ENCODE results near the gene VWA8. TPM values are rescaled to one million over a fixed set of nuclear protein-coding genes. Genes with fewer than 3 reads are reported as not detected.
"Not testable (repeated sequence)": the region's sequence is repeated elsewhere in the genome, so short reads cannot be mapped to it uniquely, and the experiment has no call there.

VWA8 gene
- total RNA-seq, 4 donors from 2014 or later, result 12.0 to 34.0 (median 16.6) TPM

DNA sequence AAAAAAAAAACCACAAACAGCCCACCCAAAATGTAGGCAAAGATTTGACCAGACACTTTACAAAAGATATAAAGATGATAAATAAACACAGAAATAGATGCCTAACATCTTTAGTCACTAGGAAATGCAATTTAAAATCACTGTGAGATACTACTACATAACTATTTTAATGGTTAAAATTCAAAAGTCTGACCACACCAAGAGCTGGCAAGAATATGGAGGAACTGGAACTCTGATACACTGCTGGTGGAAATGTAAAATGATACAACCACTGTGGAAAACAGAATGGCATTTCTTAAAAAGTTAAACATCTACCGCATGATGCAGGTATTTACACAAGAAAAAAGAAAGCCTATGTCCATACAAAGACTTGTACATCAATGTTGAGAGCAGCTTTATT is 26.8 kb downstream of the VWA8 start:
- Histone ChIP-seq H3K4me3 (no peak overlapping the region), H3K36me3 (peaks cover 2% of the 10 kb centered on the region), H3K4me1 (no peaks in the 10 kb centered on the region), H3K27ac (no peak overlapping the region), H3K9me3 (peaks cover 3% of the 10 kb centered on the region), H3K27me3 (no peaks in the 10 kb centered on the region)
- no peak for TF ChIP-seq EP300 (IDR thresholded peaks at IDR 0.05)
- TF ChIP-seq POLR2A (IDR thresholded peaks at IDR 0.05), result no peak
- no peak for TF ChIP-seq POLR2AphosphoS5 (IDR thresholded peaks at IDR 0.05)
- TF ChIP-seq, protein P1, sequence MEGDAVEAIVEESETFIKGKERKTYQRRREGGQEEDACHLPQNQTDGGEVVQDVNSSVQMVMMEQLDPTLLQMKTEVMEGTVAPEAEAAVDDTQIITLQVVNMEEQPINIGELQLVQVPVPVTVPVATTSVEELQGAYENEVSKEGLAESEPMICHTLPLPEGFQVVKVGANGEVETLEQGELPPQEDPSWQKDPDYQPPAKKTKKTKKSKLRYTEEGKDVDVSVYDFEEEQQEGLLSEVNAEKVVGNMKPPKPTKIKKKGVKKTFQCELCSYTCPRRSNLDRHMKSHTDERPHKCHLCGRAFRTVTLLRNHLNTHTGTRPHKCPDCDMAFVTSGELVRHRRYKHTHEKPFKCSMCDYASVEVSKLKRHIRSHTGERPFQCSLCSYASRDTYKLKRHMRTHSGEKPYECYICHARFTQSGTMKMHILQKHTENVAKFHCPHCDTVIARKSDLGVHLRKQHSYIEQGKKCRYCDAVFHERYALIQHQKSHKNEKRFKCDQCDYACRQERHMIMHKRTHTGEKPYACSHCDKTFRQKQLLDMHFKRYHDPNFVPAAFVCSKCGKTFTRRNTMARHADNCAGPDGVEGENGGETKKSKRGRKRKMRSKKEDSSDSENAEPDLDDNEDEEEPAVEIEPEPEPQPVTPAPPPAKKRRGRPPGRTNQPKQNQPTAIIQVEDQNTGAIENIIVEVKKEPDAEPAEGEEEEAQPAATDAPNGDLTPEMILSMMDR (IDR thresholded peaks at IDR 0.05), result no peak
- DNase-seq (ENCODE audit: low spot score in 2 of 2), result no peak
- WGBS, result 100% methylated on average over 1 of the region's 1 CpG

DNA sequence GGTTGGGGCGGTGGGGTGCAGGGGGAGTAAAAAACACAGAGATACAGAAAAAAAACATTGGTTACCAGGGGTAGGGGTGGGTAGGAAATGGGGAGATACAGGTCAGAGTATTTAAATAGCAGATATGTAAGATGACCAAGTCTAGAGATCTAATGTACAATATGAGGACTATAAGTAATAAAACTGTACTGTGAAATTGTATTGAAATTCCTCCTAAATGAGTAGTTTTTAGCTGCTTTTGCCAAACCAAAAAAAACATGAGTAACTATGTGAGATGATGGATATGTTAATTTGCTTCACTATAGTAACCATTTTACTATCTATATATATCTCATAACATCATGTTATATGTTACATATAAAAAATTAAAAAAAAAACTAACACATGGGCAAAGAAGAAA is 29.6 kb downstream of the VWA8 start:
- TF ChIP-seq EP300 (IDR thresholded peaks at IDR 0.05), result no peak
- no peak for TF ChIP-seq POLR2AphosphoS5 (IDR thresholded peaks at IDR 0.05)
- TF ChIP-seq POLR2A (IDR thresholded peaks at IDR 0.05), result no peak
- TF ChIP-seq, protein P1 (IDR thresholded peaks at IDR 0.05), result no peak
- 100% methylated on average over 1 of the region's 1 CpG for WGBS

DNA sequence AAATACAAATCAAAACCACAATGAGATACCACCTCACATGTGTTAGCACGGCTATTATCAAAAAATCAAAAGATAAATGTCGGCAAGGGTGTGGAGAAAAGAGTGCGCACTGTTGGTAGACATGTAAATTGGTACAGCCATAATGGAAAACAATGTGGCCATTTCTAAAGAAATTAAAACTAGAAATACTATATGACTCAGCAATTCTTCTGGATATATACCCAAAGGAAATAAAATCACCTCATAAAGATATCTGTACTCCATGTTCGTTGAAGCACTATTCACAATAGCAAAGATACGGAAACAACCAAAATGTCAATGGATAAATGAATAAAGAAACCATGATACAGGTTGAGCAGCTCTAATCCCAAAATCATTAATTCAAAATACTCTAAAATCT is 30.8 kb downstream of the VWA8 start:
- H3K27me3 ChIP-seq, result no peaks in the 10 kb centered on the region
- no peak for DNase-seq (ENCODE audit: low spot score in 2 of 2)
- no peak overlapping the region for H3K4me3 ChIP-seq
- peaks cover 10% of the 10 kb centered on the region for H3K36me3 ChIP-seq
- no peak overlapping the region for H3K27ac ChIP-seq
- WGBS, result 98% methylated on average over 5 of the region's 5 CpGs
- TF ChIP-seq POLR2A (IDR thresholded peaks at IDR 0.05) (no peak), POLR2AphosphoS5 (IDR thresholded peaks at IDR 0.05) (no peak), EP300 (IDR thresholded peaks at IDR 0.05) (no peak)
- TF ChIP-seq, protein P1 (IDR thresholded peaks at IDR 0.05), result no peak
- no peaks in the 10 kb centered on the region for H3K4me1 ChIP-seq
- peaks cover 3% of the 10 kb centered on the region for H3K9me3 ChIP-seq

More for the DNA sequence above, 29.6 kb downstream of the VWA8 start:
- H3K27me3 ChIP-seq, result no peaks in the 10 kb centered on the region
- no peaks in the 10 kb centered on the region for H3K4me1 ChIP-seq
- H3K9me3 ChIP-seq, result peaks cover 3% of the 10 kb centered on the region
- no peak for DNase-seq (ENCODE audit: low spot score in 2 of 2)
- H3K27ac ChIP-seq, result no peak overlapping the region
- H3K4me3 ChIP-seq, result no peak overlapping the region
- H3K36me3 ChIP-seq, result peaks cover 6% of the 10 kb centered on the region

DNA sequence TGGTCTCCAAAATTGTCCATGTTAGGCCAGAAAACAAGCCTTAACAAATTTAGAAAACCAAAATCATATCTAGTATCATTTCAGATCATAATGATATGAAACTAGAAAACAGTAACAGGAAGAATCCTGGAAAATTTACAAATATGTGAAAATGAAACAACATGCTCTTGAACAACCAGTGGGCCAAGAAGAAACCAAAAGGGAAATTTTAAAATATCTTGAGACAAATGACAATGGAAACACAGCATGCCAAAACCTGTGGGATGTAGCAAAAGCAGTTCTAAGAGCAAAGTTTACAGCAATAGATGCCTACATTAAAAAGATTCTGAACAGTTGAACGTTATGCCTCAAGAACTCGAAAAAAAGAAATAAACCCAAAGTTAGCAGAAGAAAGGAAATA is 32.6 kb downstream of the VWA8 start:
- Histone ChIP-seq H3K27ac (no peak overlapping the region), H3K4me3 (no peak overlapping the region), H3K36me3 (peaks cover 7% of the 10 kb centered on the region), H3K27me3 (no peaks in the 10 kb centered on the region), H3K4me1 (no peaks in the 10 kb centered on the region), H3K9me3 (peaks cover 12% of the 10 kb centered on the region)
- 54% methylated on average over 2 of the region's 2 CpGs for WGBS
- DNase-seq (ENCODE audit: low spot score in 2 of 2), result no peak
- no peak for TF ChIP-seq POLR2AphosphoS5 (IDR thresholded peaks at IDR 0.05)
- TF ChIP-seq, protein P1 (IDR thresholded peaks at IDR 0.05), result no peak
- no peak for TF ChIP-seq EP300 (IDR thresholded peaks at IDR 0.05)
- no peak for TF ChIP-seq POLR2A (IDR thresholded peaks at IDR 0.05)

DNA sequence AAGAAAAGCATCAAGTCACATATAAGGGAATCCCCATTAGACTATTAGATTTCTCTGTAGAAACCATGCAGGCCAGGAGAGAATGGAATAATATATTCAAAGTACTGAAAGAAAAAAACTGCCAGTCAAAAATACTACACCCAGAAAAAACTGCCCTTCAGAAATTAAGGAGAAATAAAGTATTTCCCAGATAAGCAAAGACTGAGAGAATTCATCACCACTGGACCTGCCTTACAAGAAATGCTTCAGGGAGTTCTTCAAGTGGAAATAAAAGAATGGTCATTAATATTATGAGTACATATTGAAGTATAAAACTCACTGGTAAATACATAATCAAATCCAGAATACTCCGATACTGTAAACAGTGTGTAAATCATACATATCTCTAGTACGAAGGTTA is 35.9 kb downstream of the VWA8 start:
- WGBS, result 99% methylated on average over 2 of the region's 2 CpGs

DNA sequence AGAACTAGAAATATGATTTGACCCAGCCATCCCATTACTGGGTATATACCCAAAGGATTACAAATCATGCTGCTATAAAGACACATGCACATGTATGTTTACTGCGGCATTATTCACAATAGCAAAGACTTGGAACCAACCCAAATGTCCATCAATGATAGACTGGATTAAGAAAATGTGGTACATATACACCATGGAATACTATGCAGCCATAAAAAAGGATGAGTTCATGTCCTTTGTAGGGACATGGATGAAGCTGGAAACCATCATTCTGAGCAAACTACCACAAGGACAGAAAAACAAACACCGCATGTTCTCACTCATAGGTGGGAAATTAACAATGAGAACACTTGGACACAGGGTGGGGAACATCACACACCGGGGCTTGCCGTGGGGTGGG is 38.0 kb downstream of the VWA8 start:
- 97% methylated on average over 4 of the region's 4 CpGs for WGBS
- H3K27ac ChIP-seq; DNase-seq (ENCODE audit: low spot score in 2 of 2); H3K4me3 ChIP-seq; H3K4me1 ChIP-seq; H3K36me3 ChIP-seq; H3K27me3 ChIP-seq: not testable (repeated sequence)
- H3K9me3 ChIP-seq, result peaks cover 12% of the 10 kb centered on the region

More for the DNA sequence above, 35.9 kb downstream of the VWA8 start:
- peaks cover 7% of the 10 kb centered on the region for H3K36me3 ChIP-seq
- no peak overlapping the region for H3K4me3 ChIP-seq
- H3K27me3 ChIP-seq, result no peaks in the 10 kb centered on the region
- no peaks in the 10 kb centered on the region for H3K4me1 ChIP-seq
- no peak for TF ChIP-seq POLR2A (IDR thresholded peaks at IDR 0.05)
- TF ChIP-seq, protein P1 (IDR thresholded peaks at IDR 0.05), result no peak
- TF ChIP-seq EP300 (IDR thresholded peaks at IDR 0.05), result no peak
- TF ChIP-seq POLR2AphosphoS5 (IDR thresholded peaks at IDR 0.05), result no peak
- peaks cover 12% of the 10 kb centered on the region for H3K9me3 ChIP-seq
- H3K27ac ChIP-seq, result no peak overlapping the region
- DNase-seq (ENCODE audit: low spot score in 2 of 2), result no peak
